ENCODE measurements around the gene PIP5K1B.

Gene PIP5K1B

DNA sequence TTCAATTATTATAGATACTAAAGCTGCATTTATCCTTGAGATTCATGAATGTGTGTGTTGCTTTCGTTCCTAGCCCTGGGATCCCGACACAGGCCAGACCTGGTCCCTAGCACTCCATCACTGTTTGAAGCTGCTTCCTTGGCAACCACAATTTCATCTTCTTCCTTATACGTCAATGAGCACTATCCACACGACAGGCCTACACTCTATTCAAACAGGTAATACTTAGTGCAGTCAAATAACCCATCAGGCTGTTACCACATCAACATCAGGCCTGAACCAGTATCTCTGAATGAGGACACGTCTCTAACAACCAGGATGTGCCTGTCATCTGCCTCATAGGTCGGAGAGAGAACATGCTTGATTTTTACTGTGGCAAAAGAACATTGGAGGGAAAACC is 235.5 kb downstream of the PIP5K1B start:
- Mint-ChIP-seq H3K27ac (no peak overlapping the region), H3K9me3 (peaks cover 2% of the 10 kb centered on the region), H3K27me3 (ENCODE audit: low read depth) (no peaks in the 10 kb centered on the region), H3K36me3 (ENCODE audit: low read depth) (no peaks in the 10 kb centered on the region), H3K4me3 (no peak overlapping the region), H3K4me1 (no peaks in the 10 kb centered on the region)
- TF ChIP-seq, protein P1, sequence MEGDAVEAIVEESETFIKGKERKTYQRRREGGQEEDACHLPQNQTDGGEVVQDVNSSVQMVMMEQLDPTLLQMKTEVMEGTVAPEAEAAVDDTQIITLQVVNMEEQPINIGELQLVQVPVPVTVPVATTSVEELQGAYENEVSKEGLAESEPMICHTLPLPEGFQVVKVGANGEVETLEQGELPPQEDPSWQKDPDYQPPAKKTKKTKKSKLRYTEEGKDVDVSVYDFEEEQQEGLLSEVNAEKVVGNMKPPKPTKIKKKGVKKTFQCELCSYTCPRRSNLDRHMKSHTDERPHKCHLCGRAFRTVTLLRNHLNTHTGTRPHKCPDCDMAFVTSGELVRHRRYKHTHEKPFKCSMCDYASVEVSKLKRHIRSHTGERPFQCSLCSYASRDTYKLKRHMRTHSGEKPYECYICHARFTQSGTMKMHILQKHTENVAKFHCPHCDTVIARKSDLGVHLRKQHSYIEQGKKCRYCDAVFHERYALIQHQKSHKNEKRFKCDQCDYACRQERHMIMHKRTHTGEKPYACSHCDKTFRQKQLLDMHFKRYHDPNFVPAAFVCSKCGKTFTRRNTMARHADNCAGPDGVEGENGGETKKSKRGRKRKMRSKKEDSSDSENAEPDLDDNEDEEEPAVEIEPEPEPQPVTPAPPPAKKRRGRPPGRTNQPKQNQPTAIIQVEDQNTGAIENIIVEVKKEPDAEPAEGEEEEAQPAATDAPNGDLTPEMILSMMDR (IDR thresholded peaks at IDR 0.05; ENCODE audit: unreplicated experiment in 3 of 3): no peak

DNA sequence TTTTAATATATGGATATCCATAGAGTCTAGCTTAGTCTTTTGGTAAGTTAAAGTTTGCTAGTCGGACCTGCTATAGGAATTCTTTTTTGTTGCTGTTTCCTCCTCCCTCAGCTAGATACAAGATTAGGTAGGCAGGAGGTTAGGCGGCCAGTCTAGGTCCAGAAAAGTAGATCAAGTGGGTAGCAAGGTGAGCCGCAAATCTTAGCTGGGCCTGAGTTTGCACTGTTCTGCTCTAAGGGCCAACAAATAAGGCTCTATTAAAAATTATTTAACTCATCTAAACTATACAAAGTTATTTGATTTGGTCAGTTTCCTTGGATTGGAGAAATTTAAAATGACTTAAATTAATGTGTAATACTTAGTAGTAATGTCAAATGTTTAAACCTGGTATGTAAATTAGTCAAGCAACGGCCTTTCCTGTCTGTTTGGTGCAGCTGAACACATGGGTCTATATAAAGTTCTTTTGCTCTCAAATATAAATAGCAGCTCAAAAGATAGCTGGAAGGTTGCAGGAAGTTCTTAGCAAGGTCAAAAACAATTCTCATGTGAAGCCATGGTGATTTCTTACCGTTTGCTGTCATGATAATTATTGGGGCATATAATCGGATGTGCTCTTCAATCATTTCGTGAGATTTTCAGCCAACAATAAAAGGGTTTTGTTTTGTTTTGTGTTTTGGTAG is 236.9 kb downstream of the PIP5K1B start:
- H3K36me3 Mint-ChIP-seq (ENCODE audit: low read depth): no peaks in the 10 kb centered on the region
- no peak overlapping the region for H3K4me3 Mint-ChIP-seq
- no peaks in the 10 kb centered on the region for H3K27me3 Mint-ChIP-seq (ENCODE audit: low read depth)
- no peak overlapping the region for H3K27ac Mint-ChIP-seq
- TF ChIP-seq, protein P1 (IDR thresholded peaks at IDR 0.05; ENCODE audit: unreplicated experiment in 3 of 3): no peak
- H3K9me3 Mint-ChIP-seq: peaks cover 2% of the 10 kb centered on the region
- peaks cover 5% of the 10 kb centered on the region for H3K4me1 Mint-ChIP-seq

DNA sequence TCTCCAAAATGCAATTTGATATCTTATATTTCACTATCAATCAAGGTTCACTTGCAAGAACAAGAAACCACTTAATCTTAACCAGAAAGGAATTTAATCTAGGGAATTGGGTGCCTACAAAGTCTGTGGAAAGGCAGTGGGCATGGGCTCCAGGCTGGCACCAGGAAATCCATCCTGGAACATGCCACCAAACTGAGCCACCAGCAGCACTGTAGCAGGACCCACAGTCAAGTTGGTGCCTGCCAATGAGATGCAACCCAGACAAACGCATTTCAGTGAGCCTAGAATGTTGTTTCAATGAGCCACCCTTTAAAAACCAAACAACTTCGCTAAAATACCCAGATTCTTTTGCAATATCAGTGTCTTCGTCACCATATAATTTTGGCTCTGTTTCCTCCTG is 237.8 kb downstream of the PIP5K1B start:
- no peak overlapping the region for H3K4me3 Mint-ChIP-seq
- H3K9me3 Mint-ChIP-seq: peaks cover 2% of the 10 kb centered on the region
- H3K36me3 Mint-ChIP-seq (ENCODE audit: low read depth): no peaks in the 10 kb centered on the region
- H3K27me3 Mint-ChIP-seq (ENCODE audit: low read depth): no peaks in the 10 kb centered on the region
- TF ChIP-seq, protein P1 (IDR thresholded peaks at IDR 0.05; ENCODE audit: unreplicated experiment in 3 of 3): no peak
- no peak overlapping the region for H3K27ac Mint-ChIP-seq
- H3K4me1 Mint-ChIP-seq: peaks cover 13% of the 10 kb centered on the region

DNA sequence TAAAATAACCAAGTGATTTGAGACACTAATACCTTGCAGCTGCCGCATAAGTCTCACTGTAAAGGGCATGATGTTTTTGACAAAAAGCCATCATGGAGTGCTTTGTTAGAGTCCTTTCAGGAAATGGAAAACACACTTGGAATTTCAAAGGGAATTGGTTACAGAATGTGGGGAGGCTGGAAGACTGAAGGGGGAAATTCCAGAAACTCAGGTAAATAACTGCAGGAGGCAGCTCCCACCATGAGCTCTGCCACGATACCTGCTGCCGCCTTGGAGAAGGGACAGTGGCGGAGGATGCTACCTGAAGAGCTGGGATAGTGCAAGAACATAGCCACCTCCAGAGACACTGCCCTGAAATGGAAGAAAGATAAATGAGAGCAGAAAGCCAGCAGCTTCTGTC is 242.0 kb downstream of the PIP5K1B start:
- Mint-ChIP-seq H3K36me3 (ENCODE audit: low read depth) (no peaks in the 10 kb centered on the region), H3K4me3 (no peak overlapping the region), H3K27me3 (ENCODE audit: low read depth) (peaks cover 11% of the 10 kb centered on the region), H3K9me3 (no peaks in the 10 kb centered on the region), H3K4me1 (peaks cover 23% of the 10 kb centered on the region), H3K27ac (peak overlapping the region in 1 of 3 experiments; percentile 3)
- TF ChIP-seq, protein P1 (IDR thresholded peaks at IDR 0.05; ENCODE audit: unreplicated experiment in 3 of 3): no peak

DNA sequence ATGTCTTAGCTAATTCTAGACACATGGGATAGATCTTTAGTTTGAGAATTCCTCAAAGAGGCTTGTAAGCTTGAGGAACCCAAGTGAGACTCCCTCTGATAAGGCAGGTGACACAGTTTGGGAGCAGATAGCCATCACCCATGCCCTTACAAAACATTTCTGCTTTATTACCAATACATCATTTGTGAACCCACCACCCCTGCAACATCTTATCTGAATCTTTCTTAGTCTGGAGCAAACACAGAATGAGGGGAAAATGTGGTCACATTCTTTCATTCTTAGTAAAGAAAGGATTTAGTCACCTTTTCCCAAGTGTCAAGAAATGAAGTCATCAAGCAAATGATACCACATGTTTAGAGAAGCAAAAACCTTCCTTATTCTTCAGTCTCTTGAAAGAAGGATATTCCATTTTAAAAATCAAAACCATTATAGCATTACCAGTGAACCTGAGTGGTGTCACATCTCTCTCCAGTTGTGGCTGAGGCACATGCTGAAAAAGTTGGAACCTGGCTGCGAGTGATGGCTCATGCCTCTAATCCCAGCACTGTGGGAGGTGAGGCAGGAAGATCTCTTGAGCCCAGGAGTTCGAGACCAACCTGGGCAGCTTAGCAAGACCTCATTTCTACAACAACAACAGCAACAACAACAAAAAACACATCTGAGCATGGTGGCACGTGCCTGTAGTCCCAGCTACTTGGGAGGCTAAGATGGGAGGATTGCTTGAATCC is 243.0 kb downstream of the PIP5K1B start:
- H3K27ac Mint-ChIP-seq: no peak overlapping the region
- peaks cover 23% of the 10 kb centered on the region for H3K4me1 Mint-ChIP-seq
- H3K36me3 Mint-ChIP-seq (ENCODE audit: low read depth): no peaks in the 10 kb centered on the region
- no peak overlapping the region for H3K4me3 Mint-ChIP-seq
- peaks cover 14% of the 10 kb centered on the region for H3K27me3 Mint-ChIP-seq (ENCODE audit: low read depth)
- no peaks in the 10 kb centered on the region for H3K9me3 Mint-ChIP-seq
- TF ChIP-seq, protein P1 (IDR thresholded peaks at IDR 0.05; ENCODE audit: unreplicated experiment in 3 of 3): no peak
